ENCODE data around the gene FBXL7. TPM values are rescaled to one million over a fixed set of nuclear protein-coding genes. Genes with fewer than 3 reads are reported as not detected.

Gene FBXL7
- total and polyA plus RNA-seq, 2 of the 8 experiments (the other 6 are each of a cell fraction or from before 2014, with no cell fraction given) = 17.7 to 17.8 TPM

GRCh38 chr5:15476977-15477376 lies 23.0 kb upstream of the FBXL7 start (continued):
- no peak for TF ChIP-seq CHD7 (IDR thresholded peaks at IDR 0.05; ENCODE audit: insufficient replicate concordance, low read length)

All from H1 (cell line).